SU-DHL-6 (cell line): Measurements from ENCODE around the gene MYO7A.

ENCODE experiments used
- H2AFZ ChIP-seq: fragments of 200-600 bp; sonication (generic); 2 replicates; pipeline ENCODE4 v1.6.1; 2014; ENCODE audit warnings: low read depth, mild to moderate bottlenecking, moderate library complexity, mixed read lengths, antibody characterized with exemption, low read length; ENCODE audit not compliant: severe bottlenecking
- H3F3A ChIP-seq: fragments of 200-600 bp; shearing (Covaris generic); 2 replicates; pipeline ENCODE4 v1.6.0; 2016; ENCODE audit warnings: antibody characterized with exemption, mild to moderate bottlenecking; ENCODE audit not compliant: insufficient read depth
- H3K27ac ChIP-seq: fragments of 200-600 bp; sonication (generic); 2 replicates; pipeline ENCODE4 v1.5.1; 2016; ENCODE audit warnings: low read depth, mild to moderate bottlenecking, low read length, moderate library complexity, mixed read lengths
- H3K27me3 ChIP-seq: fragments of 200-600 bp; sonication (generic), shearing (Covaris generic); 2 replicates; pipeline ENCODE4 v1.6.0; 2014; ENCODE audit warnings: mild to moderate bottlenecking, low read length
- H3K36me3 ChIP-seq: fragments of 200-600 bp; sonication (generic); 2 replicates; pipeline ENCODE4 v1.6.1; 2014; ENCODE audit warnings: mild to moderate bottlenecking, low read length, mixed read lengths
- H3K4me2 ChIP-seq: fragments of 300-600, 200-600 bp; shearing (Covaris generic), sonication (generic); 2 replicates; pipeline ENCODE4 v1.6.0; 2014; ENCODE audit warnings: low read length, low read depth, mild to moderate bottlenecking; ENCODE audit not compliant: poor library complexity, severe bottlenecking
- H3K4me3 ChIP-seq: fragments of 200-600 bp; sonication (generic); 2 replicates; pipeline ENCODE4 v1.5.1; 2014; ENCODE audit warnings: antibody characterized with exemption, low read length, mild to moderate bottlenecking, mixed read lengths; ENCODE audit not compliant: insufficient read depth, poor library complexity, severe bottlenecking
- H3K79me2 ChIP-seq: fragments of 200-600 bp; sonication (generic); 2 replicates; pipeline ENCODE4 v1.6.1; 2014; ENCODE audit warnings: mild to moderate bottlenecking, low read length, moderate library complexity; ENCODE audit not compliant: insufficient read depth
- H3K9ac ChIP-seq: fragments of 200-600 bp; sonication (generic); 2 replicates; pipeline ENCODE4 v1.7.0; 2014; ENCODE audit warnings: mild to moderate bottlenecking, low read length
- H3K9me2 ChIP-seq: fragments of 200-600 bp; sonication (generic); replicated peaks from 2 replicates; pipeline ENCODE4 v1.6.1; 2014; ENCODE audit warnings: low read length; ENCODE audit not compliant: insufficient read depth
- H3K9me3 ChIP-seq: fragments of 200-600 bp; sonication (generic); 2 replicates; pipeline ENCODE4 v1.6.1; 2014; ENCODE audit warnings: low read length, mixed read lengths; ENCODE audit not compliant: insufficient read depth
- H4K20me1 ChIP-seq: fragments of 200-600 bp; sonication (generic); 2 replicates; pipeline ENCODE4 v1.6.1; 2014; ENCODE audit warnings: low read depth, mild to moderate bottlenecking, antibody characterized with exemption, low read length, moderate library complexity, mixed read lengths
- EZH2phosphoT487 ChIP-seq: fragments of 200-600 bp; sonication (generic), shearing (Covaris generic); conservative IDR thresholded peaks from 2 replicates; pipeline ENCODE4 v1.6.1; 2018; ENCODE audit warnings: mild to moderate bottlenecking, antibody characterized with exemption, low read length, moderate library complexity, mixed read lengths
- TF ChIP-seq, protein P1 (sequence below): fragments of 200-600 bp; sonication (generic); IDR thresholded peaks from one replicate; pipeline ENCODE4 v1.5.1; 2017; ENCODE audit warnings: antibody characterized with exemption, mild to moderate bottlenecking, low read length, moderate library complexity; ENCODE audit not compliant: insufficient read depth, poor library complexity, severe bottlenecking

The MYO7A gene

DNA sequence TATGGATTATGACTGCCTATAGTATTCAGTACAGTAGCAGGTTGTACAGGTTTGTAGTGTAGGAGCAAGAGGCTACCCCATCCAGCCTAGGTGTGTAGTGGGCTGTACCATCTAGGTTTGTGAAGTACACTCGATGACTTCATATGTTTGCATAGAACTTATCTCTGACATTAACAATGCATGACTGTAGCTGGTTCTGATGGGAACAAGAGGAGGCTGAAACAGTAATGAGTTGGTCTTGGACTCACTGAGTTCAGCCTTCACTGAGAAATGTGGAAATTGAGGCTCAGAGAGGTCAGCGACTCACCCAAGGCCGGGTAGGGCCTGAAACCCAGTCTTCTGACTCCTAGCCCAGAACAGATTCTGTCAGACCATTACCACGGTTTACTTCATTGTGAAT is 13.0 kb downstream of the MYO7A start:
- no peak overlapping the region for H3K4me2 ChIP-seq
- no peaks in the 10 kb centered on the region for H4K20me1 ChIP-seq
- no peaks in the 10 kb centered on the region for H3K27me3 ChIP-seq
- H2AFZ ChIP-seq: no peak overlapping the region
- no peak overlapping the region for H3K9ac ChIP-seq
- no peaks in the 10 kb centered on the region for H3K36me3 ChIP-seq
- TF ChIP-seq, protein P1, sequence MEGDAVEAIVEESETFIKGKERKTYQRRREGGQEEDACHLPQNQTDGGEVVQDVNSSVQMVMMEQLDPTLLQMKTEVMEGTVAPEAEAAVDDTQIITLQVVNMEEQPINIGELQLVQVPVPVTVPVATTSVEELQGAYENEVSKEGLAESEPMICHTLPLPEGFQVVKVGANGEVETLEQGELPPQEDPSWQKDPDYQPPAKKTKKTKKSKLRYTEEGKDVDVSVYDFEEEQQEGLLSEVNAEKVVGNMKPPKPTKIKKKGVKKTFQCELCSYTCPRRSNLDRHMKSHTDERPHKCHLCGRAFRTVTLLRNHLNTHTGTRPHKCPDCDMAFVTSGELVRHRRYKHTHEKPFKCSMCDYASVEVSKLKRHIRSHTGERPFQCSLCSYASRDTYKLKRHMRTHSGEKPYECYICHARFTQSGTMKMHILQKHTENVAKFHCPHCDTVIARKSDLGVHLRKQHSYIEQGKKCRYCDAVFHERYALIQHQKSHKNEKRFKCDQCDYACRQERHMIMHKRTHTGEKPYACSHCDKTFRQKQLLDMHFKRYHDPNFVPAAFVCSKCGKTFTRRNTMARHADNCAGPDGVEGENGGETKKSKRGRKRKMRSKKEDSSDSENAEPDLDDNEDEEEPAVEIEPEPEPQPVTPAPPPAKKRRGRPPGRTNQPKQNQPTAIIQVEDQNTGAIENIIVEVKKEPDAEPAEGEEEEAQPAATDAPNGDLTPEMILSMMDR: no peak
- no peak for TF ChIP-seq EZH2phosphoT487
- no peak overlapping the region for H3K27ac ChIP-seq
- H3K79me2 ChIP-seq: no peaks in the 10 kb centered on the region
- H3K9me2 ChIP-seq: no peaks in the 10 kb centered on the region
- no peak overlapping the region for H3K4me3 ChIP-seq
- H3K9me3 ChIP-seq: no peaks in the 10 kb centered on the region
- no peaks in the 10 kb centered on the region for H3F3A ChIP-seq

DNA sequence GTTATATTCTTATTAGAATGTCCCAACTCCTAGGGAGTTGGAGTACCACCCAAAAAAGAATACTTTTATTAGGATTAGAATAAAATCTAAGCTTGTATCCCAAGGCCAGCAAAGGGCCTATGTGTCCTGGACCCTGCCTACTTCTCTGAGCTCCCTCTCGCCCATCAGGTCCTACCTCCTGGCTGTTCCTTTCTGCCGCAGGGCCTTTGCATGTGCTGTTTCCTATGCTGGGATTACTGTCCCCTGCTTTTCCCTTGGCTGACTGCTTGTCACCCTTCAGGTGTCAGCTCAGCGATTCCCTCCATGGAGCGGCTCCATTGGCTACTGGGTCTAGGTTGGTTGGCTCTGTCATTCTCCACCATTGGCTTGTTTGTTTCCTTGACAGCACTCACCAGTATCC is 13.4 kb downstream of the MYO7A start:
- Histone ChIP-seq H4K20me1 (no peaks in the 10 kb centered on the region), H3K79me2 (no peaks in the 10 kb centered on the region), H2AFZ (no peak overlapping the region), H3K36me3 (no peaks in the 10 kb centered on the region), H3K4me2 (no peak overlapping the region), H3K9me3 (no peaks in the 10 kb centered on the region), H3F3A (no peaks in the 10 kb centered on the region), H3K27ac (no peak overlapping the region), H3K9ac (no peak overlapping the region), H3K27me3 (no peaks in the 10 kb centered on the region), H3K9me2 (no peaks in the 10 kb centered on the region), H3K4me3 (no peak overlapping the region)
- TF ChIP-seq, protein P1: no peak
- TF ChIP-seq EZH2phosphoT487: no peak

DNA sequence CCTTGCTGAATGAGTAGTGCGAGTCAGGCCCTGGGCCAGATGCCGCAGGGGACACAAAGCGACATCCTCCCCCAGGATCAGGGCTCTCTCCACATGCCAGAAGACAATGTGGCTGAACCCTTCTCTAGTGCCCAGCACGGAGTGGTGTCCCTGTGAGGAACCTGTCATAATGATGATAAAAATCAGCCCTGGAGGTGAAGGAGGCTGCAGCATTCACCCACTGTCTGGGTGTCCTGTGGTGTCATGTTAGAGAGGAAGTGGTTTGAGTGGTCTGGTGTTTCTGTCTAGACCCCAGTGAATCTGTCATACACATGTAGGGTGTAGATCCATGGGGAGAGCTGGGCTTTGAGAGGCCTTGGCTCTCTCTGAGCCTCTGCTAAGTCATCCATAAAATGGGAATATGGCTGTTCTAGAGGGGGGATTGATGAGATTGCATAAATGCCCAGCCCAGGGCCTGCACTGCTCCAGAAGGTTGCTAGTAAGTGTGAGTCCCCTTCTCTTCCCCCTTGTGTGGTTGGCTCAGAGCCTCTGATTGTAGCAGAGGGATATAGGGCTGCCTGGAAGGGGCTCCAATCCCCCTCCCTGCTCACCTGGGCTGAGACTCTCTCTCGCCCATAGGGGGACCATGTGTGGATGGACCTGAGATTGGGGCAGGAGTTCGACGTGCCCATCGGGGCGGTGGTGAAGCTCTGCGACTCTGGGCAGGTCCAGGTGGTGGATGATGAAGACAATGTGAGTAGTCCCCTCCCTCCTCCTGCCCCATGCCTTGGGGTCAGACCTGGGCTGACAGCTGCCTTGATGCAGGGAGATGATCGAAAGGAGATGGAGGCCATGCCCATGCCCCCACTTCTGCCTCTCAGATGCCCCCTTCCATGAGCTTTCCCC is 14.3 kb downstream of the MYO7A start:
- Histone ChIP-seq H3F3A (no peaks in the 10 kb centered on the region), H4K20me1 (no peaks in the 10 kb centered on the region), H3K27ac (no peak overlapping the region), H3K79me2 (no peaks in the 10 kb centered on the region), H3K4me2 (no peak overlapping the region), H3K36me3 (no peaks in the 10 kb centered on the region), H3K9ac (no peak overlapping the region), H3K4me3 (no peak overlapping the region), H2AFZ (no peak overlapping the region), H3K9me2 (no peaks in the 10 kb centered on the region), H3K9me3 (no peaks in the 10 kb centered on the region), H3K27me3 (no peaks in the 10 kb centered on the region)
- TF ChIP-seq, protein P1: no peak
